Type B pancreatic cell (in vitro differentiated cells): ENCODE results near the gene LONP2. TPM values are rescaled to one million over a fixed set of nuclear protein-coding genes. Genes with fewer than 3 reads are reported as not detected.
A peak's percentile ranks its signal among the peaks of the same experiment; 100 is the strongest.

Experiments
- DNase-seq: peaks from one replicate; pipeline ENCODE4 v3.0.0; 2021; ENCODE audit warnings: mixed read lengths; ENCODE audit not compliant: unreplicated experiment; ENCODE audit errors: extremely low spot score
- H3K27ac Mint-ChIP-seq: 2 replicates; pipeline ENCODE4 v1.8.0; 2021; ENCODE audit warnings: mild to moderate bottlenecking, mixed read lengths
- H3K27me3 Mint-ChIP-seq: 2 replicates; pipeline ENCODE4 v1.8.0; 2021; ENCODE audit warnings: mixed read lengths
- H3K36me3 Mint-ChIP-seq: 2 replicates; pipeline ENCODE4 v1.8.0; 2021; ENCODE audit warnings: mixed read lengths
- H3K4me1 Mint-ChIP-seq: one replicate; pipeline ENCODE4 v1.8.0; 2021; ENCODE audit warnings: mixed read lengths; ENCODE audit not compliant: unreplicated experiment
- H3K4me3 Mint-ChIP-seq: 2 replicates; pipeline ENCODE4 v1.8.0; 2021; ENCODE audit warnings: mild to moderate bottlenecking, mixed read lengths
- H3K9me3 Mint-ChIP-seq: 2 replicates; pipeline ENCODE4 v1.8.0; 2021; ENCODE audit warnings: mixed read lengths
- total RNA-seq: library from RNA; stranded (reverse); gene quantifications from 2 replicates; pipeline ENCODE4 v1.2.1, GENCODE V29; 2021; ENCODE audit warnings: low replicate concordance
- TF ChIP-seq, protein P1 (sequence below): fragments of 200-600 bp; sonication (generic); conservative IDR thresholded peaks from 2 replicates; pipeline ENCODE4 v1.5.0; 2021; ENCODE audit warnings: antibody characterized with exemption, mild to moderate bottlenecking

Gene LONP2
- total RNA-seq, 1 donor from 2014 or later: 65.5 TPM

- H3K27ac Mint-ChIP-seq: peak overlapping the region; percentile 61
- H3K27me3 Mint-ChIP-seq: peaks cover 6% of the 10 kb centered on the region
- no peak overlapping the region for H3K4me3 Mint-ChIP-seq
- no peaks in the 10 kb centered on the region for H3K36me3 Mint-ChIP-seq
- no peaks in the 10 kb centered on the region for H3K9me3 Mint-ChIP-seq
- TF ChIP-seq, protein P1, sequence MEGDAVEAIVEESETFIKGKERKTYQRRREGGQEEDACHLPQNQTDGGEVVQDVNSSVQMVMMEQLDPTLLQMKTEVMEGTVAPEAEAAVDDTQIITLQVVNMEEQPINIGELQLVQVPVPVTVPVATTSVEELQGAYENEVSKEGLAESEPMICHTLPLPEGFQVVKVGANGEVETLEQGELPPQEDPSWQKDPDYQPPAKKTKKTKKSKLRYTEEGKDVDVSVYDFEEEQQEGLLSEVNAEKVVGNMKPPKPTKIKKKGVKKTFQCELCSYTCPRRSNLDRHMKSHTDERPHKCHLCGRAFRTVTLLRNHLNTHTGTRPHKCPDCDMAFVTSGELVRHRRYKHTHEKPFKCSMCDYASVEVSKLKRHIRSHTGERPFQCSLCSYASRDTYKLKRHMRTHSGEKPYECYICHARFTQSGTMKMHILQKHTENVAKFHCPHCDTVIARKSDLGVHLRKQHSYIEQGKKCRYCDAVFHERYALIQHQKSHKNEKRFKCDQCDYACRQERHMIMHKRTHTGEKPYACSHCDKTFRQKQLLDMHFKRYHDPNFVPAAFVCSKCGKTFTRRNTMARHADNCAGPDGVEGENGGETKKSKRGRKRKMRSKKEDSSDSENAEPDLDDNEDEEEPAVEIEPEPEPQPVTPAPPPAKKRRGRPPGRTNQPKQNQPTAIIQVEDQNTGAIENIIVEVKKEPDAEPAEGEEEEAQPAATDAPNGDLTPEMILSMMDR: no peak
- no peaks in the 10 kb centered on the region for H3K4me1 Mint-ChIP-seq
- DNase-seq: no peak
Observed at GRCh38 chr16:48204825-48205151, 39.3 kb upstream of the LONP2 start.

DNA sequence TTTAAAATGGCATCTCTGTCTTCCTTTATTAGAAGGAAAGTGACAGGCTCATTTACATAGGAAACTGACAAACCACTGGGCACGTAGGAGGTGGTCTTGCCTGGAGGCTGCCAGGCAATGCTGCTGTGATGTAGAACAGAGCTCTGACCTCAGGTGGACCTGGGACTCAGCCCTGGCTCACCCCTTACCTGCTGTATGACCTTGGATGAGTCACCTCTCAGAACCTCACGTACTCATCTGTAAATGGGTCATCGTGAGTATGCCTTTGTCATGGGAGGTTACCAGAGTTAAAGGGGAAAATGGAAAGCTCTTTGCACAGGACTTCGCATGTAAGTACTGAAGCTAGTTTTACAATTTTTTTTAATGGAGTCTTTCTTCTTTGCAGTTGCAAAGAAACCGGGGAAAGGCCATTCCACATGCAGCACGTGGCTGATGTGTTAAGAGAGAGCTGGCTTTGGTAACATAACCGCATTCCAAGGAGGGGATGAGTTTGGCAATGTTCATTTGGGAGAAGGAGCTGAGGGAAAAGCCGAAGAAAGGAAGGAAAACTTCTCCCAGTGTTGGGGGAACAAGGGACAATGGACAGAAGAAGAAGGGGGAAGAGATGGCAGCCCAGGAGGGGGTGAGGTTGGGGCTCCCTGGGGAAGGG lies 37.4 kb upstream of the LONP2 start:
- no peak for DNase-seq
- Mint-ChIP-seq H3K36me3 (no peaks in the 10 kb centered on the region), H3K4me1 (no peaks in the 10 kb centered on the region), H3K4me3 (no peak overlapping the region), H3K27ac (no peak overlapping the region), H3K27me3 (peaks cover 6% of the 10 kb centered on the region), H3K9me3 (no peaks in the 10 kb centered on the region)
- TF ChIP-seq, protein P1: no peak

DNA sequence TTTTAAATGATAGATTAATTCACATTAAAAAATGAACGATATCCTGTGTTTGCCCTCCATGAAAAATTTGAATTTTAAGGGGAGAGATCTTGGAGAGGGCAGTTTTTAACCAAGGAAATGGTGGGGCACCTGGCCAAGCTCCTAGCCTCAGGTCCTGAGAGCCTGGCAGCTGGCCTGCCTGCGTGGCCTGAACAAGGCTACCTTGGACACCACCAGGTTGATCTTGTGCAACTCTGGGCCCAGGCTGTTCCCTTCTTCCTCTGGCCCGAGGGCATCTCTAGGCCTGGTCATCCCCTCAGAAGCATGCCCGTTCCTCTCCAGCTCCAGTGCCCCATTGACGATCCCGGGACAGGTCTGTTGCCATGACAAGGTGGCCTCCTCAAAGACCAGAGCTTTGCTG lies 33.4 kb upstream of the LONP2 start:
- no peak overlapping the region for H3K27ac Mint-ChIP-seq
- TF ChIP-seq, protein P1: no peak
- H3K4me3 Mint-ChIP-seq: no peak overlapping the region
- peaks cover 9% of the 10 kb centered on the region for H3K27me3 Mint-ChIP-seq
- no peaks in the 10 kb centered on the region for H3K9me3 Mint-ChIP-seq
- DNase-seq: no peak
- no peaks in the 10 kb centered on the region for H3K4me1 Mint-ChIP-seq
- H3K36me3 Mint-ChIP-seq: no peaks in the 10 kb centered on the region

GRCh38 chr16:48212033-48212432 lies 32.1 kb upstream of the LONP2 start:
- Mint-ChIP-seq H3K36me3 (no peaks in the 10 kb centered on the region), H3K4me3 (no peak overlapping the region), H3K27me3 (peaks cover 10% of the 10 kb centered on the region), H3K9me3 (no peaks in the 10 kb centered on the region), H3K4me1 (no peaks in the 10 kb centered on the region), H3K27ac (no peak overlapping the region)
- DNase-seq: no peak
- TF ChIP-seq, protein P1: no peak

DNA sequence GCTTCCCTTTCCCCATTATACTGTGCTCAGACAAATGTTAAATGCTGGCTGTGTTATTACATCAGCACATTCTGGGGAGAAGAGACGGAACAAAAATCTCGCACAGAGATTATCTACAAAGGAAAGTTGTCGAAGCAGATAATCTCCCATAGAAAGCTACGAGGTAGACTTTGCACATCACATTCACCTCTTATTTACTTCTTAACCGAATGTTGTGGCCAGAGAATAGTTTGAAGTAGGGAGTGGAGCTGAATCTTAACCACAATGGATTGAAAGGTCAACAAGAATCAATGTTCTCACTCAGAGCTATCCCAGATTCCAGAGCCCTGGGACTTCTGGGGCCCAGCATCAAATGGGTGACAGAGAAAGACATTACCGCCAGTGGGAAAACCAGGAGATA lies 28.4 kb upstream of the LONP2 start:
- DNase-seq: no peak
- H3K27me3 Mint-ChIP-seq: peaks cover 8% of the 10 kb centered on the region
- no peaks in the 10 kb centered on the region for H3K9me3 Mint-ChIP-seq
- TF ChIP-seq, protein P1: no peak
- H3K36me3 Mint-ChIP-seq: no peaks in the 10 kb centered on the region
- H3K4me3 Mint-ChIP-seq: no peak overlapping the region
- no peak overlapping the region for H3K27ac Mint-ChIP-seq
- no peaks in the 10 kb centered on the region for H3K4me1 Mint-ChIP-seq

- DNase-seq: no peak
- Mint-ChIP-seq H3K27ac (no peak overlapping the region), H3K4me1 (no peaks in the 10 kb centered on the region), H3K4me3 (no peak overlapping the region), H3K9me3 (no peaks in the 10 kb centered on the region), H3K27me3 (peaks cover 11% of the 10 kb centered on the region), H3K36me3 (no peaks in the 10 kb centered on the region)
- TF ChIP-seq, protein P1: no peak
Observed at GRCh38 chr16:48217708-48218107, 26.4 kb upstream of the LONP2 start.
